ENCODE measurements around the gene TMEM50B.
A peak's percentile ranks its signal among the peaks of the same experiment; 100 is the strongest.
"Not testable (repeated sequence)": the region's sequence is repeated elsewhere in the genome, so short reads cannot be mapped to it uniquely, and the experiment has no call there.

Gene TMEM50B

DNA sequence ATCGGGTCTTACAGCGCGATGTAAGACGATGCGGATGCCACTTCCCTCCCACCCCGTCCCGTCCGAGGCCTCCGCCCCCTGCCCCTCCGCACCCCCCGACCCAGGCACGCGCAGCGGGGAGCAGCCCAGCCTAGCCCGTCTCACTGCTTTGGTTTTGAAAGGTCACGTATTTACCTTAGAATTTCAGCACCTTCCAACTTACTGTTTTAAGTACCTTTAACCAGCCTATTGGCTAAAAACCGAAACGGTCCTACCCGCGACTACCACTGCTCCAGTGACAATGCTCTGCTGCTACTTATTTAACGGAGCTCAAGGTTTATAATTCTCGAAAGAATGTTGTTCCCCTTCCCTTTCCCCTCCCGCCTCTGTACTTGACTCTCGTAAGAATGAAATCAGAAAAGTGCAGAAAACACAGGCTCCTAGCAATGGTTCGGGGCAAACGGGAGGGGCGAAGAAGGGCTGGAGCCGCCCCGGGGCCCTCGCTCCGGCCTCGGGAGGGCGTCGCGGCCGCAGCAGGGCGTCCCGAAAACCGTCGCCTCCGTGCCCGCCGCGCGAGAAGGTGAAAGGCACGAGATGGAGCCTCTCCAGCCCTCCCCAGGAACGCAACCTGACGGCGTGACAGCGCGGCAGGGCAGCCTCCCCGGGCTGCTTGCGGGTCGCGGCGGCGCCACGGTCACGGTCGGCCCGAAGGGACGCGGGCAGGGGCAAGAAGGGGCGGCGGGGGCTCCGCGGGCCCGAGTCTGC, 667 bp downstream of the TMEM50B start:
- peak in 2 of 3 experiments; percentile 16 to 18 for DNase-seq (ENCODE audit: low read depth in 2 of 3, low spot score in 2 of 3)

- DNase-seq (ENCODE audit: low read depth in 2 of 3, low spot score in 2 of 3), result no peak
These were observed 1.6 kb downstream of the TMEM50B start for GRCh38 chr21:33478182-33478581.

- no peak for DNase-seq (ENCODE audit: low read depth in 2 of 3, low spot score in 2 of 3)
These were observed 2.7 kb downstream of the TMEM50B start for GRCh38 chr21:33477066-33477465.

DNA sequence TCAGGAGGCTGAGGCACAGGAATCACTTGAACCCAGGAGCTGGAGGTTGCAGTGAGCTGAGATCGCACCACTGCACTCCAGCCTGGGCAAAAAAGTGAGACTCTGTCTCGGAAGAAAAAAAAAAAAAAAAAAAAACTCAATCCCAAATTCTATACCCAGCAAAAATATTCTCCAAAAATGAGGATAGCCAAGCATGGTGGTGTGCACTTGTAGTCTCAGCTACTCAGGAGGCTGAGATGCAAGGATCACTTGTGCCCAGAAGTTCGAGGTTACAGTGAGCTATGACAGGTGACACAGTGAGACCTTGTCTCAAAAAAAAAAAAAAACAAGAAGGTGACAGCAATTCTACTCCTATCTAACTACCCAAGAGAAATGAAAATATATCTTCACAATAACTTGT, 6.4 kb downstream of the TMEM50B start:
- DNase-seq (ENCODE audit: low read depth in 2 of 3, low spot score in 2 of 3), result no peak

- DNase-seq (ENCODE audit: low read depth in 2 of 3, low spot score in 2 of 3), result no peak
These were observed 9.1 kb downstream of the TMEM50B start for GRCh38 chr21:33470701-33471100.

GRCh38 chr21:33469183-33469582, 10.6 kb downstream of the TMEM50B start:
- DNase-seq (ENCODE audit: low read depth in 2 of 3, low spot score in 2 of 3), result not testable (repeated sequence)

GRCh38 chr21:33461538-33462250, 18.1 kb downstream of the TMEM50B start:
- DNase-seq (ENCODE audit: low read depth in 2 of 3, low spot score in 2 of 3), result no peak

- no peak for DNase-seq (ENCODE audit: low read depth in 2 of 3, low spot score in 2 of 3)
These were observed 20.9 kb downstream of the TMEM50B start for GRCh38 chr21:33458861-33459260.

DNA sequence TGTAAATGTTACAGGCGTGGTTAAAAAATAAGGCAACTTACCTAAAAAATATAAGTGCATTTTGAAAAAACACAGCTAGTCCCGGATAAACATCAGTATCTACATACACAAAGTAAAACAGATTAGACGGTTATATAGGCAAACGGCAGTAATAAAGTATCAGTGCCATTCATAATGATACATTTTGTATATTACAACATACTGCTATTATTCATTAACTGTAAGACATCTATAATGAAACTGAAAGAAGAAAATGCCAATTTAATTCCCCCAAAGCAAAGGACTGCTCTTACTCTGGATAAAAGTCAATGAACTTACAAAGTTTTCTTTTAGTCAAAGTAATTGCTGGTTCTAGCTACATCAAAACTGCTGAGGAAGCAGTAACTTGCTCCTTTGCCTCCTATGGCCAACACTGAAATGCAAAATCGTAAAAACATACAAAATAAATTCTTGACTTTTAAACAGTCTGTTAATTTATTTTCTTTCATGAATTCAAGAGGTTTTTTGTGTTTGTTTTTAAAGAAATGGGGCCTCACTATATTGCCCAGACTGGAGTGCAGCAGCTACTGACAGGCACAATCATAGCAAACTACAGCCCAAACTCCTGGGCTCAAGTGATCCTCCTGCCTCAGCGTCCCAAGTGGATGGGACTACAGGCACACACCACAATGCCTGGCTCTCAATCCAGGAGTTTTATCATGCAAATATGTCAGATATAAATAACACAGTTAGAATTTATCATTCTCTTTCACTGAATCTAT, 23.9 kb downstream of the TMEM50B start:
- DNase-seq (ENCODE audit: low read depth in 2 of 3, low spot score in 2 of 3), result no peak

DNA sequence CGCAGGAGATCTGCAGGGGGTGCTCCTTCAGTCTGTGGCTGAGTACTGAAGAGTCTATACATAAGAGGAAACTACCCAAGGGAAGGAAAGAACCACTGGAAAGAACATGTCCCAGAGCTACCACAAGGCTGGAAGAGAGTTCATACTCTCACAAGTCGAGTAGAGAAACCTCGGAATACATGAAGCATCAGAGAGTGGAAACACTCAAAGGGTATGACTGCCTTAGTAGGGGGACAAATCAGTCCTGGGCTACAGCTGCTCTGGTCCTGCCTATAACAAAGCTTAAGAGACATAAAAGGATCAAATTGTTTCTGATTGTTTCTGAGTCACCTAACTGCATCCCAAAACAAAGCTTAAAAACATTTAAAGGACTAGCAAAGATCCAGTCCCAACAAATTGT, 27.4 kb downstream of the TMEM50B start:
- no peak for DNase-seq (ENCODE audit: low read depth in 2 of 3, low spot score in 2 of 3)

DNA sequence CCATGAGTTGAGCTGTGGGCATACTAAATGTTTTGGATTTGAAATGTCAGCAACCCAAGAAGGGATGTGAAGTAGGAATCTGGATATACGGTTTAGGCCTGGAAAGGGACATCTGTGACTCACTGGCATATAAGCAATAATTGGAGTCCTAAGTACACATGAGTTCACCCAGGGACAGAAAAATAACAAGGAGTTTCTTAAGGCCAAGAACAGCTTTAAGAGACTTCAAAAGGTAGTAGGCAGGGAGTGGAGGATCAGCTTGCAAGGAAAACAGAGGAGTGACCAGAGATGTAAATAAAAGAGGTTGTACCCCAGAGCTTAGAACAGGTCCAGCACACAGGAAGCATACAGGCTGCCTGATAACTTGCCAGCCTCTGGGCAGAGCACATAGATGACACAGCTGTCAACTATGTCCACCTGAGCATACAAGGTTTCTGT, 28.1 kb downstream of the TMEM50B start:
- no peak for DNase-seq (ENCODE audit: low read depth in 2 of 3, low spot score in 2 of 3)

DNA sequence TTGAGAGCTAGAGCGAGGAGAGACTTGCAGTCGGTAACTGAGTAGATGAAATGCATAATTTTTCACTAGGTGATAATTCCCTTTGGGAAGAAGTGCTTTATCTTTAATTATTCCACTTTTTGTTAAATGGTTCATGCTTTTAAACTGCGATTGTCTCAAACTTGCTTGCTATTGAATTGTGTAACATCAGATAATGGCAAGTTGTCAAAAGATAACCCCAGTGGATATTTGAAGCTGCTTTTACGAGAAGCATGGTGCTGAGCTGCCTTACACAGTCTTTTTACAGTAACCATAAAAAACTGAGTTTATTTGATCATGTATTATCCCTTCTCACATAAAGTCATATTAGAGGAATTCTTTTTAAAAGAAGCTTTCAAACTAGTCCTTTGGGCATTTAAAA, 30.2 kb downstream of the TMEM50B start:
- no peak for DNase-seq (ENCODE audit: low read depth in 2 of 3, low spot score in 2 of 3)

GRCh38 chr21:33446620-33447019, 33.2 kb downstream of the TMEM50B start:
- not testable (repeated sequence) for DNase-seq (ENCODE audit: low read depth in 2 of 3, low spot score in 2 of 3)

DNA sequence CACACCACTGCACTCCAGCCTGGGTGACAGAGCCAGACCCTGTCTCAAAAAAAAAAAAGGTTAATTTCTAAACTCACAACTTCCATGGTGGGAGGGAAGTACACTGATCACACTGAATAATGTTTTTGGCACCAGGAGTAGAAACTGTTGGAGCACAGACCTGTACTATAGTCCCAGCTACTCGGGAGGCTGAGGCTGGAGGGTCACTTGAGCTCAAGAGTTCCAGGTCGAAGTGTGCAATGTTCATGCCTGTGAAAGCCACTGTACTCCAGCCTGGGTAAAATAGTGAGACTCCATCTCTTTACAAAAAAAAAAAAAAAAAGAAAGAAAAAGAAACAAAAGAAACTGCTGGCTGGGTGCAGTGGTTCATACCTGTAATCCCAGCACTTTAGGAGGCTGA, 35.3 kb downstream of the TMEM50B start:
- DNase-seq (ENCODE audit: low read depth in 2 of 3, low spot score in 2 of 3), result no peak

DNA sequence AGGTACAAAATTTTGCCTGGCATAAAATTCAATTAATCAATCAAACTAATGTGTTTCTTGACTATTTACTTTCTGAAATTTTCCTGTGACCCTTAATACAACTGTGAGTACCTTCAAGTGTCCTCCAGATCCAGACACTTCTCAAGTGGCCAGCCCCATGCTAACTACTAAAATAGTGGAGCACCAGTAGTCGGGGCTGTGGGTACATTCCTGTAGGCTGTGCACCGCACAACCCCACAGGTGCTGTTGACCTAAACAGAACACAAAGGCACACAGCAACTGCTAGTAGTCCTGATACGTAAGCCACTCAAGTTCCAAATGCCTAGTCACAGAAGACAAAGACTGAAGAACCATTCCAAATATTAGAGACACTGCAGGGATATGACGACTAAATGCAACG, 36.6 kb downstream of the TMEM50B start:
- DNase-seq (ENCODE audit: low read depth in 2 of 3, low spot score in 2 of 3), result no peak

- no peak for DNase-seq (ENCODE audit: low read depth in 2 of 3, low spot score in 2 of 3)
These were observed 38.0 kb downstream of the TMEM50B start for GRCh38 chr21:33441489-33442477.

- DNase-seq (ENCODE audit: low read depth in 2 of 3, low spot score in 2 of 3), result no peak
These were observed 42.6 kb downstream of the TMEM50B start for GRCh38 chr21:33437140-33437539.

DNA sequence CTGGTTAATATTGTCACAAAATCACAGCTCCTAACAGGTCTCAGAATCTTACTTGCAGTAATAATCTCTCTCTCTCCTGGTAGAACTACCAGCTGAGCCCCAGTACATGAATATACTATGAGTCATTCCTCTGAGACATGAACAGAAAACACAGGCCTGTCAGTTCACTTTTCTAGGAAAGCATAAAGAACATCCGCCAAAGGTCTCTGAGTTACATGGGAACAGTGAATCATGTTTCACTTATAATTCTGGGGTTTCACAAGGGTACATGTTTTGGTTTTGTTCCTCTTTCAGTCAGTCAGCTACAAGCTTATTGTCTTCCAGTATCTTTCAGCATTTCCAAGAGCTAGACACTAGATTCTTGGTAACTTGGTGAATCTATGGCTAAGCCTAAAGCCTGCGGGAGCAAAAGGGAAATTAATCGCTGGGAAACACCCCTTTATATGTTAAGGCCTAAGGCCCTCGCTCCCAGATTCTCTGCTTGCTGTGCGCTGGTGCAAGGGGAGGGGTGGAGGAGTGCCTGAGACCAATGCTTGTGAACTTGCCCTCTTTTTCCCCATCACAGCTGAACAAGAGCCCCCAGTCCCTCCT, 44.9 kb downstream of the TMEM50B start:
- peak; percentile 10 to 38 (median 11) for DNase-seq (ENCODE audit: low read depth in 2 of 3, low spot score in 2 of 3)

DNA sequence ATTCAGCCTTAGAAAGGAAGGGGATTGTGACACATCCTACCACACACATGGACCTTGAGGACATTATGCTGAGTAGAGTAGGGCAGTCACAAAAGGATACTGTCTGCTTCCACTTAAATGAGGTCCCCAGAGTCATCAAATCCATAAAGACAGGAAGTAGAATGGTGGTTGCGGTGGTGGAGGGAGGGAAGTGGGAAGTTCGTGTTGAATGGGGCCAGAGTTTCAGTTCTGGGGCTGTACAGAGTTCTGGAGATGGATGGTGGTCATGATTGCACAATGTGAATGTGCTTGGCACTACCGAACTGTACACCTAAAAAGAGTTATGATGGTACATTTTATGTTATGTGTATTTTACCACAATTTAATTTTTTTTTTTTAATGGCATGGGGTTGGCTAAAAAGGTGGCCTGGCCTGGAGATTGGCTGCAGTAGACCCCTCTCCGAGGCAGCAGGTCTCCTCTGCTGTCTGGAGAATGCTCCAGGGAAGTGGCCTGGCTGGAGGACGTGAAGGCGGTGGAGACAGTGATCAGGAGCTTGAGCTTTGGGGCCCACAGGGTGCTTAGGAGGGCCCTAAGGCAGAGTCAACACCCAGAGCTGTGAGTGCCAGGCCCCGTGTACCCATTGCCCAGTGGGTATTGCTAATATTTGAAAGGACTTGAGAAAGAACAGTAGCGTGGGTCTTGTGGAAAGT, 46.2 kb downstream of the TMEM50B start:
- no peak for DNase-seq (ENCODE audit: low read depth in 2 of 3, low spot score in 2 of 3)

DNA sequence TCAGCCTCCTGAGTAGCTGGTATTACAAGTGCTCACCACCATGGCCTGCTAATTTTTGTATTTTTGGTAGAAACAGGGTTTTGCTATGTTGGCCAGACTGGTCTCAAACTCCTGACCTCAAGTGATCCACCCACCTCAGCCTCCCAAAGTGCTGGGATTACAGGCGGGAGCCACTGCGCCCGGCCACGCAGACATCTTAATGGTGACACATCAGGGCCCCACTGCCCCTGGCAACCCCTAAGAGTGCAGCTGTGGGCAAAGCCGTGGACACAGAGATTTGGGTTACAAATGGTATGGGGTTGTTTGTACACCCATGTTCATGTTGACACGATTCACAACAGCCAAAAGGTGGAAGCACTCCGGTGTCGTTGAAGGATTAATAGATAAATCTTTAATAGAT, 46.8 kb downstream of the TMEM50B start:
- DNase-seq (ENCODE audit: low read depth in 2 of 3, low spot score in 2 of 3), result no peak
